ENCODE results near the gene GATAD2B.
A peak's percentile ranks its signal among the peaks of the same experiment; 100 is the strongest.

GRCh38 chr1:153775458-153776327 lies 147.1 kb downstream of the GATAD2B start:
- no peak for TF ChIP-seq CTCF (IDR thresholded peaks at IDR 0.05)
- no peak for TF ChIP-seq EP300 (IDR thresholded peaks at IDR 0.05)
- TF ChIP-seq POLR2AphosphoS5 (IDR thresholded peaks at IDR 0.05), result peak in 3 of 4 donors; percentile 47 to 52 (median 51)
